GM10266 (cell line): ENCODE results near the gene NKAP.

ENCODE experiments used
- DNase-seq: peaks from one replicate; pipeline ENCODE4 v3.0.0; 2012; ENCODE audit errors: extremely low spot score
- CTCF ChIP-seq: IDR thresholded peaks from 2 replicates; pipeline ENCODE4 v1.5.1; 2012; ENCODE audit warnings: mild to moderate bottlenecking, low read depth; ENCODE audit not compliant: control insufficient read depth, insufficient read depth; ENCODE audit errors: missing control alignments

Gene NKAP

GRCh38 chrX:119871245-119871598 is 72.3 kb downstream of the NKAP start:
- no peak for TF ChIP-seq CTCF
- DNase-seq: no peak
